GM12872 (cell line): ENCODE measurements around the gene DCAF6.

ENCODE experiments used
- CTCF ChIP-seq: IDR thresholded peaks from 3 replicates; pipeline ENCODE4 v1.5.1; 2011; ENCODE audit warnings: low read depth, mild to moderate bottlenecking, low read length, moderate library complexity; ENCODE audit not compliant: insufficient read depth

DCAF6 gene

GRCh38 chr1:168095476-168095875 is 159.0 kb downstream of the DCAF6 start:
- TF ChIP-seq CTCF: no peak

GRCh38 chr1:168096296-168097165 is 160.0 kb downstream of the DCAF6 start:
- TF ChIP-seq CTCF: no peak

- TF ChIP-seq CTCF: no peak
Observed at GRCh38 chr1:168097921-168098528, 161.5 kb downstream of the DCAF6 start.

GRCh38 chr1:168098534-168099320 is 162.2 kb downstream of the DCAF6 start:
- TF ChIP-seq CTCF: no peak

GRCh38 chr1:168099337-168099801 is 162.9 kb downstream of the DCAF6 start:
- no peak for TF ChIP-seq CTCF

- TF ChIP-seq CTCF: no peak
Observed at GRCh38 chr1:168100315-168101002, 164.0 kb downstream of the DCAF6 start.
